GM21423 (cell line): ENCODE results near the gene FBXW8.

Experiments
- ATAC-seq: cut with Tn5 transposase; IDR thresholded peaks from one replicate; pipeline ENCODE4 v1.9.1; 2021; ENCODE audit warnings: mild to moderate bottlenecking, moderate library complexity; ENCODE audit not compliant: unreplicated experiment

FBXW8 gene

DNA sequence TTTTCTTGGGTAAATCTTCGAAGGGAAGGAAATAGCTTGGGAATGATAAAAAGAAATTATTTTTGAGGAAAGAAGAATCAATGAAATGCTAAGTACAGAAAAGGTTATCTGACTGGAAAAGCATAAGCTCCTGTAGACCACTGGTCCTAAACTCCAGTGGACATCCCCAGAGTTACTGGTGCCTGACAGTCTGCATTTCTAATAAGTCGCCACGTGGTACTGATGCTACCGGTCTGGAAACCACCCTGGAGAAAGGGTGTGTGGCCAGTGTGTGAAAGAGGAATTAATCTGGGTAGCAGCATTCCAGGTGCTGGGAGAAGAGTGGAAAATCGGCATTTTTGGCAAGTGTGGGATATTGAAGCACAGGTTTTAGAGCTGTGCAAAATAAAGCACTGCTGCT, 73.3 kb downstream of the FBXW8 start:
- no peak for ATAC-seq

DNA sequence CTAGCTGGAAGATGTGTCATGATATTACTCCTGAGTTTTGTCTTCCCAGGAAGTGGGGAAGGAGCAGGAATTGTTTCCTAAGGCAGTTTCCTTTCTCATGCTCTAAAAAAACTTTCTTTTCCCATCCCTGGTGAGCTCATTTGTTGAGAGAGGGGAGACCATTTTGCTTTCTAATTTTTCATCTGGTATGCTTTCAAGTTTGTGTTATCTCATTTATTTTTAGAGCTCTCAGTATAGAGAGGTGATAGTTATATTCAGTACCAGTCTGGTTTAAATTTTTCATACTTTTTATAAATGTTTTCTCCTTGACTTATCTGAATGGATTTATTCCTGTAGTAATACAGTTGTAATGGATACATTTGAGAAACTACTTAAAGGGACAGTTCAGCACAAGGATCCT, 79.6 kb downstream of the FBXW8 start:
- no peak for ATAC-seq

DNA sequence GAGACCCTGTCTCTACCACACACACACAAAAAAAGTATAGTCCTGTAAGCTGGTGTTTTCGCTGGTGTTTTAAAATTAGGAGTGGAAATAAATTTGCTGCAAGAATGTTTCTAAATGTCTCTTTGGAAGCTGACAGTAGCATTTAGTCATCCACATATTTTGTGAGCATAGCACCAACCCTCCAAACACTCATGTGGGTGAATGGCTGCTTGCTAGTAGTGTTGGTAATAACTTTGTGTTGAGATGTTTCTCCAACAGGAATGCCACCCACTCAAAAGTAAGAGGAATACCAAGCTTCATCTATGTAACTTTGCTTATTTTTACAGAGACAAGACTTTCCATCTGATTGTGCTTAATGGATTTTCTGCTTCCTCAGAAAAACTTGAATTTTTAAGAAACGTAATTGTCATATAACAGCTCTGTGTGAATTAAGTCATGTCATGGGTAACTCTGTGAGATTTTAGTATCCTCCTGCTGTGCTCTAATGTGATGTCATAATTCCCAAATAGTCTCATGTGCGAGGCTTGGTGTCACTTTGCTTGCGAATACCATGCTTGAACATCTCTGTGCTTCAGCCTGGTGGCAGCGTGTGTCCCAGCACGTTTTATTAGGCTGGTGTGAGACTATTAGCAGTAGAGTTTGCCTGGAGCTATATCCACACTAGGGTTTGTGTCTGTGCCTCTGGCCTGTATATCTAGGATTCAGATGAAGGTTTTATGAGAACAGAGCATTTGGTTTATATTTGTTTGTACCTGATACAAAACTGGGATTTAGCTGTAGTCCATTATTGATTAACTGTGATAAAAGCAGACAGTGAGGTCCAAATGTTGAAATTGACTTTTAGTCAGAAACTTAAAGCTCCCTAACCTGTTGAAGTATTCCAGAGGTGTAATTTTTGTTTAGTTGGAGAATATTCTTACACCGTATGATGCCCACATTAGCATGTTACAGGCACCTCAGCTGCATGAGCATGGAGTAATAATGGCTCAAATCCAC, 80.5 kb downstream of the FBXW8 start:
- no peak for ATAC-seq

DNA sequence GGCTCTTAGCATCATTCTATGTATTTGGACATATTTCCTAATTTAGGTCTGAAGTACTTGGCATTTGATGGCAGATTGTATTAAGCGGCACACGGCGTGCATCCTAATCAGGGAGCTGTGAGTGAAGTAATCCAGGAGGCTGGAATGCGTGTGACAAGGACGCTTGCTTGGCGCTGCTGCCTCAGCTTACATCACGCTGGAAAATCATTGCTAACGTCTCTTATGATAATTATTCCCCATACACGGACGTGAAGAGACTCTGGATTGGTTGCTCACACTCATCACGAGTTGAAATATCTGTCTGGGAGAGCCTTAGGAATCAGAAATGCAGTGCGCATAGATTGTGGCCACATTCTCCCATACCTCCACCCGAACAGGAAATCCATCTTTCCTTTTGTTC, 85.3 kb downstream of the FBXW8 start:
- ATAC-seq, result no peak

DNA sequence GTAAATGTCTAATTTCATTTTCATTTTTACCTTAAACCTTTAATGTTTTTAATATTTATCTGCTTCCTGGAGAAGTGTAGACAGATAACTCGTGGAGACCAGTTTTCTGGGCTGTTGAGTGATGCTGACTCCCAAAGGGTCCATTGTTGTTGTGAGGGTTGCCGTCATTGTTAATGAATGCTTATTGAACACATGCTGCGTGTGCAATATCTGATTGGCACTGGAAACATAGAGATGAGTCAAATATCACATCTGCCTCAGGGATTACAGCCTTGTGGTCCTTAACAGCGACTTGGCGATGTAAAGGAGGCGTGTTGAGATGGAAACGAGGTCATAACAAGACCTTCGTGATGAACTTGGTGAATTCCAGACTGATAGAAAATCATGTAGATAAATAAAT, 85.9 kb downstream of the FBXW8 start:
- ATAC-seq, result no peak

DNA sequence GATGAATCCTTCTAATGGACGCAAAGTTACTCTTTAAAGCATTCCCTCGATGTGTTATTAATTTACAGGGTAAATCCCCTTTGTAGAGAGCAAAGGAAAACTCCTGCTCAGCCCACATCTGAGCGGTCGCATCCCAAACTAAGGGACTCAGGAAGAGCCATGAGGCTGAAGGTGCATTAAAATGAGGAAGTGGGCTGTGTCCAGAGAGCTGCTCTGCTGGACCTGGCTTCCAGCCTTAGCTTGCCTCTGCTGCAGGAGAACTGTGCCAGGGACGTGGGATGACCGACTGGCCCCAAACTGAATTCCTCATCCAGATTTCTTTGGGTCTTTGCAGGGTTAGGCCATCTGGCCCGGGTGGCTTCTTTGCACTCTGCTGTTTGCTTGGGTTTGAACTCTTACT, 88.3 kb downstream of the FBXW8 start:
- no peak for ATAC-seq

DNA sequence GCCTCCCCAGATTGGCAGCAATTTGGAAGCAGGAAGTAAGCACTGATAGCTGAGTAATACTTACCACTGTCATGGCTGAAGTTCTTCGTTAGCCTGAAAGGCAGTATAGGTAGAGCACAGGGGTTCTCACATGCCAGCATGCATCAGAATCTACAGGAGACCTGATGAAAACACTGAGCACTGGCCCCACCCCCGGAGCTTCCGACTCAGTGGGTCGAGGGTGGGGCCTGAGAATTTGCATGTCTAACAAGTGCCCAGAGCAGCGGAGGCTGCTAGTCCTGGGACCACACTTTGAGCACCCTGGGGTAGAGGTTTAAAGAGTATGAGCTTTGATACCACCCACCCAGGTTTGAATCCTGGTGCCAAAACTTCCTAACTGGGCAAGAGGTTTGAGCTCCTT, 89.6 kb downstream of the FBXW8 start:
- ATAC-seq, result no peak

DNA sequence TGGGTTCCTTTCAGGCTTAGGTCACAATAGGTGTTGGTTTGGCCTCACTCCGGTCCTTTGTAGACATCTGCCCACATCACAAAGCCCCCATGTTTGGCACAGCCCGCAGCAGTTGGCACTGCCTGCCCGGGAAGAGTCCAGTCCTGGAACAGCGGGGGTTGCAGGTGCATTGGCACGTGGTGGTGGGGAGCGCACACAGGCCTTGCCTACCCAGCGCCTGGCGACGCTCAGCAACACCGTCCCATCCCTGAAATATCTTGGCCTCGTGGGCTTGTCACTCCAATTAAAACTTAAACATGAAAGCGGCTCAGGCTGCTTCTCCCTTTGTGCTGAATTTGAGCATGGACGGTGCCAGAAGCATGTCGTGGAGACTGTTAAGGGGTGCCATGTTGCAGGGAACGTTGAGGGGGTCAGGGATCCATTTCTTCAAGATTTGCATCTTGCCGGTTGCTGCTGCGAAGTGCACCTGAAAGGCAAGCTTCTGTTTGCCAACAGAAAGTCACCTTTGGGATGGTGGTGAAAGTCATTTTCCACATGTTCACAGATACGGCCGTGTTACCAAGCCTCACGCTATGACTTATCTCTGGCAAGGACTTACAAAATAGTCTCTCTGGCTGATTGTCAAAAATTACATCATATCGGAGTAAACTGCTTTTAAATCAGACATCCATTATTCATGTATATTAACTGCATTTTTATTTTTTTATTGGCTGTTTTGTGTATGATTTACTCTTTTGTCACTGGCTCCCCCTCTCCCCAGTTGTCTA, 91.5 kb downstream of the FBXW8 start:
- ATAC-seq, result no peak

DNA sequence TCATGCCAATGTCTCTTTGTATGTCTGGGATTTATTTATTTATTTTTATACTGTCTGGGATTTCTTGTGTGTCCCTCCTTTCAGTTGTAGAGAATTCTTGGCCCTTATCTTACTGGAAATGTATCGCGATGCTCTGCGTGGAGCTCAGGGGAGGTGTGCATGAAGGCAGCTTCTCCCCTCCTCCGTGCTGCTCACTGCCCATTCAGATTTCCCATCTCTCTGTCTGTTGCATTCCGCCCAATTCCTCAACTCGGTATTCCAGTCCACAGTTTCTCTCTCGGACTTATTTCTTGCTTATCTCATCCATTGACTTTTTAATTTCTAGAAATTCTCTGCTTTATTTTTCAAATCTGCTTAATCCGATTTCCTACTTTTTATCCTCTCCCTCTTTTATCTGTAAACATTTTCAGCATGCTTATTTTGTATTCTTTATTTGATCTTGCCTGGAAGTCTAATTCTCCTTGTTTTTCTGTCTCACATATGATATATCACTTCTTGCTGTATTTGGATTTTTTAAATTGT, 93.2 kb downstream of the FBXW8 start:
- ATAC-seq, result no peak

DNA sequence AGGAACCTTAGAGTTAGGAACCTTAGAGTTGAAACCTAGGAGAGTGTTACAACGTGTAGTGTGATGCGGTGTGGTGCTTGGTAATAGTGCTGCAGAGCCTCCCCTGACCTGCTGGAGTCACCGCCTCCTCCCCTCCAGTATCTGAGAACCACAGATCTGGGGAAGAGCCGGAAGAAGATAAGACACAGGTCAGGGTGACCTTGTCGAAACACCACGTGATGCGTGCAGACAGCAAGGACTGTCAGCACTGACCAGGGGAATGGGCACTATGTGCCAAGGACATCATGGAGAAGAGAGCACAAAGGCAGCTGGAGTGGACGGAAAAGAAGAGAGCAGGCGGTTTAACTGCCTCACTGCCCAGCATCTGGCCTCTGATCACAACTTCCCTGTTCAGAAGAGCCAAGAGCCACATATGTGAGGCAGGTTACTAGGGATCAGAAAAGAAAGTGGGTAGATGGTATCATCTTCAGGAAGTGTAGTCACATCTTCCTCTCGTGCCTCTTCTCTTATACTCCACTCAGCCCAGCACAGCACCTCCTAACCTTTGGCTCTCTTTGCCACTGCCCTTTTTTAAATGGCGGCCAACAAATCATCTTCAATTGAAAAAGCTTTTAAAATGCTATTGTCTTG, 94.8 kb downstream of the FBXW8 start:
- no peak for ATAC-seq

DNA sequence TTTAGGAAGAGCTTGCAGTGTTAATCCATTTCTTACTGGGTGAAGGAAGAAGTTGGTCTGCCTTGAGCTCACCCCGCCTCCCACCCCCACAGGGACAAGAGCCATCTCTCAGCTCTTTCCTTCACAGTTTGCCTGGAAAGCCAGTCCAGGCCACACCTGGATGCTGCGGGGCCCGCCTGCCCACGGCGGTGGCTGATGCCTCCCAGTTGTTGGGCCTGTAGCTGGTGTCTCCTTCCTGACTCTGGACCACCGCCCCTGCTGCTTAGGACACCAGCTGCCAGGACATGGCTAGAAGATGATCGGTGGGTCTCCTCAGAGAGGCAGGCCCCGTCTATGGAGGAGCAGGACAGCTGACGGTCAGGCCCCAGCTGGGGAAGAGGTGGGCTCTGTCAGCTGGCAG, 95.6 kb downstream of the FBXW8 start:
- no peak for ATAC-seq

DNA sequence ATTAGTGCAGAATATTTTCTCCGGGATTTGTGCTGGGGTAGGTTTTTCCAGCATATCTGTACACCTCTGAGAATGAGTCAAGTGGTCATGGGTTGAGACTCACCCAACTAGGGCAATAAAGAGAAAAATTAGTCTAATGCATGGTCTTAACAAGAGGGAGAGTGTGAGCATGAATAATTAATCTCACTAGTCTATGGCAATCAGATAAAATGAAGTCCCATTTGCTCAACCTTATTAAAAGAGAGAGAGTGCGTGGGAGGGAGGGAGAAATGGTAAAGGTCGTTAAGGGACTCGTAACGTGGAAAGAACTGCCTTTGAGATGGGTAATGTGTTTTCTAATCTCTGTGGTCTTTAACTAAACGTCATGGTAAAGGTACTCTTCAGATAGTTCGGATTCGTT, 96.8 kb downstream of the FBXW8 start:
- ATAC-seq, result no peak

DNA sequence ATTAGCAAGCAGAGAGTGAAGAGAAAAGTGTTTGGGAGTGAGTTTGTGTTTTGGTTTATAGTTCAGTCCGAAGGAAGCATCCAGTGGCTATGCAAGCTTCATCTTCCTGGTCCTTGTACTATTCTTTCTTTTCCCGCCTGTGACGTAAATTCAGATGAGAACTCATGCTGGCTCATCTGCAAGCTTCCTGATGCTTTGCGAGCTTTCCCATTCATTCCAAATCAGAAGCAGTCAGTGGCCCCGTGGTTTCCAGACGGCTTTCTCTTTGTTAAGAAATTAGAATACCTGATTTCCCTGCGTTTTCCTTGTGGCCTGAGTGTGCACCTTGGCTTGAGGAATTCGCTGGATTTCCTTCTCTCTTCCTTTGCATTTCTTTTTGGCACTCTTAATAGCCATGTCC, 99.0 kb downstream of the FBXW8 start:
- ATAC-seq, result no peak

DNA sequence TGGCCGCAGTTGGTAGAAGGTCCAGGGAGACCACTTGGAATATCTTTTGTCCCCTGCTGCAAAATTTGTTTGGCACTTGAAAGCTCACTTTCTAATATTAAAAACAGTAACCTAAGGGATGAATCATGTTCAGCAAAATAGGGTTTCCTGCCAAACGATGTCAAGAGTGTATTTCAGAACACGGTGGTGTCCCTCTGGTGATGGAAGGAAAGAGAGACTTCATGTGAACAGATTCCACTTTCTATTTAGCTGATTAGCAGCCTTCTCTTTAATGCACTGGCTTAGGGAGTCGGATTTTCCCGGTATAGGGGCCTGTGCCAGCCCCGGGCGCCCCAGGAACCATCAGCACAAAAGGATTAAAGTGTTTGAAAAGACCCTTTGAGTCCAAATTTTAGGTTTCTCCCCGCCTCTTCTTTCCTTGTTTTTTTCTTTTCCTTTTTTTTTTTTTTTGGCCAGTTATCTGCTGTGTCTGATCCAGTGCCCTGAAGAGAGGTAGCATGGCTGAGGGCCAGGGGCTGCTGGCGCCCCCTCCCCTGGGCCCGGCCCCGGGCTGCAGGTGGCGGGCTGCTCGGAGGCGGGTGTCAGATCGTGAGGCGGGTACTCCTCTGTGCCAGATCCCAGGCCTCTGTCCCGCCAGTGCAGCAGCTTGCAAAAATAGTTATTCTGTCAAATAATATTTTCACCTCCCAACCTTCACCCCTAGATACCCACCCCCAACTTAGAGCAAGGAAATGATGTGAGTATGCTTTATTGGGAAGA, 100.1 kb downstream of the FBXW8 start:
- ATAC-seq, result no peak

DNA sequence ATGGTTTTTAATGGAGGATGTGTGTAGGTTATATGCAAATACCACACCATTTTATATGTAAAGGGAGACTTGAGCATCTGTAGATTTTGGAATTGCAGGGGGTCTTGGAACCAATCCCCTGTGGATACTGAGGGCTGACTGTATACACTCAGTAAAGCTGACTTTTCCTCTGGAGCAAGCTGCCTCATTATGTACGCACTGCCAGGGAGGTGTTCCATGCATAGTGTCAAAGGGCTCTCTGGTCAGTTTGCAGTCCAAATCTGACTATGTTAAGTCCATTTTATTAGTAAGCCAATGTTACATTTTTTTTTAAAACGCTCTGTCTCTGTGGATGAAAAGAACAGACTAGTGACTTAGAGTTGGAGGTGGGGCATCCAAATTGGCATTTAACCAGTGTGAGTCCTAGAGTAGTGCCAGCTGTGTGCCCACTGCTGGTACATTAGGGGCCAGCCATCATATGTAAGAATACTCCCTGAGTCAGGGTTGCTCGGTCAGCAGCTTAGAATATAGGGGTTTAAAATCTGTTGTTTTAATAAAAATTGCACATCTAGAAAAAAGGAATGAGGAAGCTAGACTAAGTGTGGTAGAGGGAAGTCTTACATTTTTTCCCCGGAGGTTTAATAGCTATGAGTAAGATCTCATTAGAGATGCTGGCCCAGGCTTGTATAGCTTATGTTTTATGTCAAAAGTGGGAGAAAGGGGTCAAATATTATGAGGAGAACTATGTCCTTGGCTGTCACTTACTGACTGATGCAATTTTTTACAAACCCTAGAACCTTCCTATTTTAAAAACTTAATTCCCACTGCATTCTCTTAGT, 101.4 kb downstream of the FBXW8 start:
- no peak for ATAC-seq

DNA sequence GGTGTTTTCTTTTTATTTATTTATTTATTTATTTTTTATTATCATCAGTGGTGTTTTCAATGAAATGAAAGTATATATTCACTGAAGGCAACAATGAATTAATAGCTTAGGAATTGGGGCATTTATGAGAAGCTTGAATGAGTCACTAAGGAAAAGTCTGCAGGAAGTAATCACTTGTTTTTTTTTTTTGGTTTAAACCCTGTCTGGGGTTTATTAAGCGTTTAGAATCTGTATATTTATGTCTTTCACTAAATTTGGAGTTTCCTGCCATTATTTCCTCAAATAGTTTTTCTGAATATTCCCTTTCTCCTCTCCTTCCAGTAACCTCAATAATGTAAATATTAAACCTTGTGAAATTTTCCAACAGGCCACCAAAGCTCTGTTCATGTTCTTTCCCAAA, 103.0 kb downstream of the FBXW8 start:
- ATAC-seq, result no peak

DNA sequence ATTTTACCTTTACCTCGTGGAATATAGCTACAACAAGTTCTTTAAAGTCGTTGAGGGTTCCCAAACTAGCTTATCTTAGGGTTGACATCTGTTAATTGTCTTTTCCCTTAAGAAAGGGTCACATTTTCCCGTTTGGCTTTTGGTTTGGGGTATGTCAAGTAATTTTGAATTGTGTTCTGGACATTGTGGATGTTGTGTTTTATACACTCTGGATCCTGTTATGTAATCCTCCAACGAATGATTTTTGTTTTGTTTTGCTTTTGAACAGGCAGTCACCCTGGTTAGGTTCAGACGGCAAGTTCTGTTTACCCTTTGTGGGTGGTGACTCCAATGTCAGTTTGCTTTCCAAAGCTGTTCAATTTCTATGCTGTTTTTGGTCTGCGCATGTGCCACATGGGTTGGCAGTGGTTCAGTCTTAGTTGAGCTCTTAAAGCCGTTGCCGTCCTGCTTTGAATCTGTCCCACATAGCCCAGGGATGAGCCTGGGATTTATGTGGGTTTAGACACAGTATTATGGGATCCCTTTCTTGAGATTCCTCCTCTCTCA, 103.7 kb downstream of the FBXW8 start:
- no peak for ATAC-seq

DNA sequence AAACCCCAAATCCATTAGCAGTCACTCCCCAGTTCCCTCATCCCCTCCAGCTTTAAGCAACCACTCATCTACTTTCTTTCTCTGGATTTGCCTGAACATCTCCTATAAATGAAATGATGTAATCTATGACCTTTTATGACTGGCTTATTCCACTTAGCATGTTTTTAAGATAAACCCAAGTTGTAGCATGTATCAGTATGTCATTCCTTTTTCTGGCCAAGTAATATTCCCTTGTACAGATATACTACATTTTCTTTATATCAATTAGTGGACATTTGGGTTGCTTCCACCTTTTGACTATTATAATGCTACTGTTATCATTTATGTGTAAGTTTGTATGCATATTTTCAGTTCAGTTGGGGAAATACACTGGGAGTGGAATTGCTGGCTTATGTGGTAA, 105.1 kb downstream of the FBXW8 start:
- ATAC-seq, result no peak

DNA sequence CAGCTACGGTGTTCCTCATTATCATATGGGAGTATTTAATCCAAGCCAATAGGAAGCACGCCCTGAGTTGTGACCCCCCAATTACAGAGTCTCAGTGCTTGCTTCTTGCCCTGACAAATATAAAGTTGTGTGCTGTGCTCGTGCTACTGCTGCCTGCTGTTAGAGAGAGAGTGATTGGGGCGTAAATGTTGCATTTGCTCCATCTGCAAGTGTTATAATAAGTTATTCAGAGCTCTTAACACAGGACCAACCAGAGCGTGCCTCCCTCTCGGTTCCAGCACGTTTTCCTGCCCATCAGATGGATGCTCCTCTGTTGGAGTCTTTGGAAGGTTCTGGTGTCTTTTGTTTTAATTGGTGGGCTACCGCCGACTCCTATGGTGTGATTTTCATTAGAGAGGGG, 107.1 kb downstream of the FBXW8 start:
- ATAC-seq, result no peak

DNA sequence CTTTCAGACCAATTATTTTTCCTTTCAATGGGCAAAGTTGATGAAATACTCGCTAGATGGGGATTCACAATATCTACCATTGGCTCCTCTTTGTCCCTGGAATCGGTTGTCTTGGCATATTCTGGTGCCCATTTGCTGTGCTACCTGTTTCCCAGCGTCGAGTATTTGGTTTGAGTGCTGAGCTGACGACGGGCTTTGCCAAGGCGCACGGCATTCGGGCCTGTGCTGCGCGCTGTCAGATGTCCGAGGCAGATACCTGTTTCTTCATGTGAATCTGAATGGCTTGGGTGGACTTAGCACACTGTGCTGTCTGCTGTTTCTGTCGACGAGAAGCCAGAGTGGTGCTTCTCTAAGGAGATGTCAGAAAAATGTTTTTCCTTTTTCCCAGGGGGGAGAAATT, 107.5 kb downstream of the FBXW8 start:
- ATAC-seq, result no peak
